Smooth muscle cell (in vitro differentiated cells): ENCODE measurements around the gene EIF3B. TPM values are rescaled to one million over a fixed set of nuclear protein-coding genes. Genes with fewer than 3 reads are reported as not detected.

Experiments used
- DNase-seq: peaks from one replicate; lab custom pipeline; 2025; ENCODE audit not compliant: unreplicated experiment; lab: John Stamatoyannopoulos, UW
- H2AFZ ChIP-seq: fragments of 200-600 bp; sonication (generic); 2 replicates; pipeline ENCODE4 v1.6.0; 2016; ENCODE audit warnings: antibody characterized with exemption, low read depth, mild to moderate bottlenecking
- H3F3A ChIP-seq: fragments of 200-600 bp; sonication (generic); 2 replicates; pipeline ENCODE4 v1.6.0; 2017; ENCODE audit warnings: antibody characterized with exemption, low read depth
- H3K27ac ChIP-seq: fragments of 200-600 bp; sonication (generic); 2 replicates; pipeline ENCODE4 v1.5.1; 2016; ENCODE audit warnings: low read depth, mild to moderate bottlenecking
- H3K27me3 ChIP-seq: fragments of 200-600 bp; sonication (generic); 2 replicates; pipeline ENCODE4 v1.6.1; 2016; ENCODE audit warnings: low read depth, mild to moderate bottlenecking
- H3K36me3 ChIP-seq: fragments of 200-600 bp; sonication (generic); 2 replicates; pipeline ENCODE4 v1.5.1; 2016; ENCODE audit warnings: low read depth
- H3K4me1 ChIP-seq: fragments of 200-600 bp; sonication (generic); 2 replicates; pipeline ENCODE4 v1.5.1; 2016; ENCODE audit warnings: low read depth
- H3K4me2 ChIP-seq: fragments of 200-600 bp; sonication (generic); 2 replicates; pipeline ENCODE4 v1.6.0; 2016; ENCODE audit warnings: mild to moderate bottlenecking
- H3K4me3 ChIP-seq: fragments of 200-600 bp; sonication (generic); 2 replicates; pipeline ENCODE4 v1.5.1; 2016; ENCODE audit warnings: mild to moderate bottlenecking
- H3K79me2 ChIP-seq: fragments of 200-600 bp; sonication (generic); 2 replicates; pipeline ENCODE4 v1.6.0; 2016; ENCODE audit warnings: low read depth, mild to moderate bottlenecking
- H3K9ac ChIP-seq: fragments of 200-600 bp; sonication (generic); 2 replicates; pipeline ENCODE4 v1.6.0; 2016; ENCODE audit warnings: low read depth
- H3K9me3 ChIP-seq: fragments of 200-600 bp; sonication (generic); replicated peaks from 2 replicates; pipeline ENCODE4 v1.5.1; 2016; ENCODE audit warnings: low read depth
- H4K20me1 ChIP-seq: fragments of 200-600 bp; sonication (generic); 2 replicates; pipeline ENCODE4 v1.6.0; 2016; ENCODE audit warnings: low read depth
- CTCF ChIP-seq: fragments of 200-600 bp; sonication (generic); IDR thresholded peaks from 2 replicates; pipeline ENCODE4 v1.5.1; 2017; ENCODE audit warnings: borderline replicate concordance, mild to moderate bottlenecking, antibody characterized with exemption; ENCODE audit not compliant: insufficient read depth, poor library complexity, severe bottlenecking
- WGBS: methylation state at CpG from one replicate; pipeline ENCODE4 v1.1.7; 2016; ENCODE audit warnings: low lambda C conversion rate; 5-methylcytosine and 5-hydroxymethylcytosine counted together
- polyA plus RNA-seq: library from polyadenylated mRNA; unstranded; fragments of >200 nt; fragmentation: Nextera tagmentation; extraction: Ambion mirVana; gene quantifications from 2 replicates; pipeline ENCODE4 v1.2.1, GENCODE V29; 2016
- total RNA-seq: library from RNA; depleted of rRNA; stranded (reverse); fragments of >200 nt; gene quantifications from 2 replicates; pipeline ENCODE4 v1.2.3, GENCODE V29; 2014

Gene EIF3B
- total and polyA plus RNA-seq, 2 experiments from 2014 or later: 96.1 to 112 TPM

- Histone ChIP-seq H3K4me3 (no peak overlapping the region), H3K9me3 (no peaks in the 10 kb centered on the region), H4K20me1 (peaks cover 45% of the 10 kb centered on the region), H3K9ac (no peak overlapping the region), H3K36me3 (peaks cover 4% of the 10 kb centered on the region), H3K4me1 (no peaks in the 10 kb centered on the region), H2AFZ (no peak overlapping the region), H3K27ac (no peak overlapping the region), H3F3A (no peaks in the 10 kb centered on the region), H3K27me3 (no peaks in the 10 kb centered on the region), H3K4me2 (no peak overlapping the region), H3K79me2 (peaks cover 17% of the 10 kb centered on the region)
- DNase-seq: no peak
- no peak for TF ChIP-seq CTCF
- WGBS: 96% methylated on average over 20 of the region's 20 CpGs
These were observed 24.5 kb downstream of the EIF3B start for GRCh38 chr7:2379161-2379560.

- H3K36me3 ChIP-seq: peaks cover 3% of the 10 kb centered on the region
- no peaks in the 10 kb centered on the region for H3K4me1 ChIP-seq
- H3K79me2 ChIP-seq: peaks cover 13% of the 10 kb centered on the region
- H3K9me3 ChIP-seq: no peaks in the 10 kb centered on the region
- WGBS: 97% methylated on average over 34 of the region's 34 CpGs
- peaks cover 42% of the 10 kb centered on the region for H4K20me1 ChIP-seq
- H3K4me3 ChIP-seq: no peak overlapping the region
- no peak for TF ChIP-seq CTCF
- H3K27ac ChIP-seq: no peak overlapping the region
- no peak overlapping the region for H3K9ac ChIP-seq
- no peak overlapping the region for H2AFZ ChIP-seq
- H3F3A ChIP-seq: no peaks in the 10 kb centered on the region
- no peak overlapping the region for H3K4me2 ChIP-seq
- DNase-seq: no peak
- no peaks in the 10 kb centered on the region for H3K27me3 ChIP-seq
These were observed 25.3 kb downstream of the EIF3B start for GRCh38 chr7:2379821-2380450.

- H4K20me1 ChIP-seq: peaks cover 42% of the 10 kb centered on the region
- no peak for DNase-seq
- H2AFZ ChIP-seq: no peak overlapping the region
- no peak overlapping the region for H3K4me3 ChIP-seq
- no peaks in the 10 kb centered on the region for H3K27me3 ChIP-seq
- no peak overlapping the region for H3K27ac ChIP-seq
- no peaks in the 10 kb centered on the region for H3F3A ChIP-seq
- H3K79me2 ChIP-seq: peaks cover 10% of the 10 kb centered on the region
- no peaks in the 10 kb centered on the region for H3K9me3 ChIP-seq
- H3K4me1 ChIP-seq: no peaks in the 10 kb centered on the region
- no peaks in the 10 kb centered on the region for H3K36me3 ChIP-seq
- WGBS: 97% methylated on average over 22 of the region's 23 CpGs
- H3K4me2 ChIP-seq: no peak overlapping the region
- no peak for TF ChIP-seq CTCF
- H3K9ac ChIP-seq: no peak overlapping the region
These were observed 25.8 kb downstream of the EIF3B start for GRCh38 chr7:2380461-2380860.

GRCh38 chr7:2381227-2381626 lies 26.6 kb downstream of the EIF3B start:
- H3K27ac ChIP-seq: no peak overlapping the region
- H3K9ac ChIP-seq: no peak overlapping the region
- no peaks in the 10 kb centered on the region for H3F3A ChIP-seq
- no peak for TF ChIP-seq CTCF
- peaks cover 10% of the 10 kb centered on the region for H3K79me2 ChIP-seq
- no peaks in the 10 kb centered on the region for H3K27me3 ChIP-seq
- no peaks in the 10 kb centered on the region for H3K9me3 ChIP-seq
- no peak overlapping the region for H2AFZ ChIP-seq
- whole genome bisulfite sequencing: 83% methylated on average over 5 of the region's 5 CpGs
- H4K20me1 ChIP-seq: peaks cover 38% of the 10 kb centered on the region
- no peaks in the 10 kb centered on the region for H3K4me1 ChIP-seq
- no peak overlapping the region for H3K4me3 ChIP-seq
- DNase-seq: no peak
- no peaks in the 10 kb centered on the region for H3K36me3 ChIP-seq
- H3K4me2 ChIP-seq: no peak overlapping the region
